DND-41 (cell line): ENCODE measurements around the gene LGALSL.

Source experiments
- EZH2 ChIP-seq: IDR thresholded peaks from 3 replicates; pipeline ENCODE4 v1.6.1; 2012; ENCODE audit warnings: borderline replicate concordance, low read depth, mild to moderate bottlenecking, moderate library complexity, low read length, inconsistent platforms; ENCODE audit not compliant: severe bottlenecking
- TF ChIP-seq, protein P1 (sequence below): IDR thresholded peaks from 2 replicates; pipeline ENCODE4 v1.5.1; 2012; ENCODE audit warnings: borderline replicate concordance, low read length, moderate library complexity, mild to moderate bottlenecking; ENCODE audit not compliant: poor library complexity, severe bottlenecking; ENCODE audit errors: extremely low read depth

GRCh38 chr2:64492821-64493220, 38.9 kb downstream of the LGALSL start:
- TF ChIP-seq, protein P1, sequence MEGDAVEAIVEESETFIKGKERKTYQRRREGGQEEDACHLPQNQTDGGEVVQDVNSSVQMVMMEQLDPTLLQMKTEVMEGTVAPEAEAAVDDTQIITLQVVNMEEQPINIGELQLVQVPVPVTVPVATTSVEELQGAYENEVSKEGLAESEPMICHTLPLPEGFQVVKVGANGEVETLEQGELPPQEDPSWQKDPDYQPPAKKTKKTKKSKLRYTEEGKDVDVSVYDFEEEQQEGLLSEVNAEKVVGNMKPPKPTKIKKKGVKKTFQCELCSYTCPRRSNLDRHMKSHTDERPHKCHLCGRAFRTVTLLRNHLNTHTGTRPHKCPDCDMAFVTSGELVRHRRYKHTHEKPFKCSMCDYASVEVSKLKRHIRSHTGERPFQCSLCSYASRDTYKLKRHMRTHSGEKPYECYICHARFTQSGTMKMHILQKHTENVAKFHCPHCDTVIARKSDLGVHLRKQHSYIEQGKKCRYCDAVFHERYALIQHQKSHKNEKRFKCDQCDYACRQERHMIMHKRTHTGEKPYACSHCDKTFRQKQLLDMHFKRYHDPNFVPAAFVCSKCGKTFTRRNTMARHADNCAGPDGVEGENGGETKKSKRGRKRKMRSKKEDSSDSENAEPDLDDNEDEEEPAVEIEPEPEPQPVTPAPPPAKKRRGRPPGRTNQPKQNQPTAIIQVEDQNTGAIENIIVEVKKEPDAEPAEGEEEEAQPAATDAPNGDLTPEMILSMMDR, result no peak
- TF ChIP-seq EZH2, result no peak
